ENCODE data around the gene ARID4A.
A peak's percentile ranks its signal among the peaks of the same experiment; 100 is the strongest.
"Not testable (repeated sequence)": the region's sequence is repeated elsewhere in the genome, so short reads cannot be mapped to it uniquely, and the experiment has no call there.

ARID4A gene

DNA sequence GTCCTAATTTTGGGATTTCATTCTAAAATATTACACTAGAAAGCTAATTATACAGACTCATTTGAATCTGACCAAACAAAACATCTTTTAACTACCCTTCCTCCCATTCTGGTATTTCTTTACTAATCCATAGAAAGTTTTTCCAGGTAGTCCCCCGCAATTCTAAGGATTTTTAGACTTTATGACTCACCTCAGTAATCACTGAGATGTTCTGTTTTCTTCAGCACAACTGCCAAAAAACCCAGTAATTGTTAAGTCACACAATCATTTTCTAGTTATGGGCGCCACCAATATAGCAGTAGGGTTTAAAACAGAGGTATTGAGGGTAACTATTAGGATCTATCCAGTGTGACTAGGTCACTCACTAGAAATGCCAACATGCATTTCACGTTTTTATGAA, 1.6 kb upstream of the ARID4A start:
- DNase-seq = no peak

DNA sequence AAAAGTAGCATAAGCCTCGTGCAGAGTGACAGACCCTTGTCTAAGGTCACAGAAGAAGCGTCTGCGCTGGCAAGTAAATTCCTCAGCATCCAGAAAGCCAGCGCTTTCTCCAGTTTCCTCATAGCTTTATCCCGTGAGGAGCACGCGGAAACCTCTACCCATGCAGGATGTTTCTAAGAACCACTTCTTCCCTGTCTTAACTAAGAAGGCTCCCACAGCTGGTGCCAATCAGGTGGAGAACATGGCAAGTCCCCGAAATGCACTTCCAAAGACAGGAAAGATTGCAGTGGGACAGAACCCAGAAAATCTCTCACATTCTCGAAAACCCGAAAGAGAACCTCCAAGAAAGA, 968 bp upstream of the ARID4A start:
- no peak for DNase-seq

DNA sequence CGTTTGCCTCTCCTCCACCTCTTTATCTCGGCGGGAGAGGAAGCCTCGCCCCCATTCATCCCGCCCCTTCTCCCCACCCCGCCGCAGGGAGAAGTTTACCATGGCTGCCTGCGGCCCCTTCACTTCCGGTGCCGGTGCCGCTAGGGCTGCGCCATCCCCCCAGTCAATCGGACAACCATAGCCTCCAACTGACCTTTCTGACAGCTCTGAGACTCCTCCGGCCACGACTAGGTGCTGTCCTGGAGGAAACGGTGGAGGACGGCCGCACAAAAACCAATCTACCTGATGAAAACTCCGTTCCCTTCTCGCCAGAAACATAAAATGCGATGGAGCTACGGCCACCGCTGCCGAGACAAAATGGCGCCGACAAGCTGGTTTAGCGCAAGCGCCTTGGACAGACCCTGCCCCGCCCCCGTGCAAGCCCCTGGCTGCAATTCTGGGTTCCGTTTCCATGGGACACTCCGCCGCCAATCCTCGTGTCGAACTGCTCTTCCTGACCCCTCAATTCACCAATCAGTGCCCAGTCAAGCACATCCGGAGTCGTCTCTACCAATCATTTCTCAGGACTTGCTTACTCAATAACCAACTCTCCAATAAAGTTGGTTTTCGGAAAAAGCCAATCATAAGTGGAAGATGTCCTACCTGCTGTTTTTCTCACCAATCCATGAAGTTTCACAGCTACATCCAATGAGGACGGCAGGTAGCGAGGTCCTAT, 436 bp upstream of the ARID4A start:
- peak; percentile 84 for DNase-seq

DNA sequence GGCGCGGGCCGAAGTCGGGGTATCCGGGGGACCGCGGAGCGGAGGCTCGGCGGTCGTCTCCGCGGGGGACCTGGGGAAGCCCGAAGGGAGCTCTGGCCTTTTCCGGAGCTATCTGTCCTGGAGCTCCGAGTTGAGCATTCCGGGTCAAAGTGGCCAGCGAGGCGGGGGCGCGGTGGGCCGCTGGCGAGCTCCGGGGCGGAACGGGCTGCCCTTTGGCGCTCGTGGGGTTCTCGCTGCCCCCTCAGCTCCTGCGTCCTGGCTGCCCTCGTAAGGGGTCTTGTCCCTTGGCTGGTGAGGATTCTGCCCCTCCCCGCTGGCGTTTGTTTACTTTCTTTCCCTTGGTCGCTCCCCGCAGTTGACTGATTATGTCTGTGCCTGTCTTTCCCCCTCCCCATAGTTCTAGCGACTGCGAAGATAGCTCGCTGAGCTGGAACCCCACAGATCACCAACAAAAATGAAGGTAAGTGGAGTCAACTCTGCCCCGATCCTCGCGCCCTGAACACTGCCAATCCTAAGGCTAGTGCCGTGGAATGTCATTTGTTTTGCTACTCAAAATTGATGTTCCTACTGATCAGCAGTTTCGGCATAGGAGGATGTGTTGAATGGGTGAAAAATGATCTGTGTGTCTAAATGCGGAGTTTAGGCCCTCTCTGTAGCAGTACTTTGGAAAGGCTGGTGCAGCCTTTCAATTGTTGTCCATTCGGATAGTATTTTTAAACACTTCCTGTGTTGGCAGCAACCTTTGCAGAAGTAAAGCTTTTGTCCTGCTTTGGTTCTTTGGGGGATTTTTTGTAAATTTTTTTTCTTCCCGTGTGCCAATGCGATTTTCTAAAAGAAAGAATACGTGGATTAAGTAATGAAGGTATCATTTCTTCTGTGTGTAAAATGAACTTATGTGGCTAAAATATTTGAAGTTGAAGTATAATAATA, 1.3 kb downstream of the ARID4A start:
- no peak for DNase-seq

DNA sequence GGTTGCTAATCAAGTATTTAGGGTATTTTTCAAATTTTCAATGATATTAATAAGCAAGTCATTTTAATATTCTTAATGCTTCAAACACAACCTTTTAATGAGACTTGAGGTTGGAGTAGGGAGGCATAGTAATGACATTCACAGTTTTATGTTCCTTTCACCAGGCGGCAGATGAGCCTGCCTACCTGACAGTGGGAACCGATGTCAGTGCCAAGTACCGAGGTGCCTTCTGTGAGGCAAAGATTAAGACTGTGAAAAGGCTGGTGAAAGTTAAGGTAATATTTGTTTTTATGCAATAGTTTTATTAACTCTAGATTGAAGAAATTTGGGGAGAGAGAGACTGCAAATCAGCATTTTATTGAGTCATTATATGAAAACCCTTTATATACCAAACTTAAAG, 3.1 kb downstream of the ARID4A start:
- no peak for DNase-seq

DNA sequence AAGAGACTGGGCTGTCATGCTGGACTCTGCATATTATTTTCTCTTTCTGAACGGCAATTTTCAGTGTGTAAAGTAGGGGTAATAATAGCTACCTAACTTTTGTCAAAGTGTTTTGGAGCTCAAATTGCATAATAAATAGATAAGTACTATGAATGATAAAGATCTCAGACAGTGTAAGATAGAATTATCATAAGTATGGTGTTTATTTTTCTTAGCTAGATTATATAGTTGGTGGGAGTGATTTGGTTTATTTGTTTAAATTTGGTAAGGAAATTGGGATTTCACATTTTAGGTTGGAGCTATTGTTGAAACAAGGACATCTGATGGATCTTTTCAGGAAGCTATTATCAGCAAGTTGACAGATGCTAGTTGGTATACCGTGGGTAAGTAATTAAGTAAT, 7.4 kb downstream of the ARID4A start:
- no peak for DNase-seq

DNA sequence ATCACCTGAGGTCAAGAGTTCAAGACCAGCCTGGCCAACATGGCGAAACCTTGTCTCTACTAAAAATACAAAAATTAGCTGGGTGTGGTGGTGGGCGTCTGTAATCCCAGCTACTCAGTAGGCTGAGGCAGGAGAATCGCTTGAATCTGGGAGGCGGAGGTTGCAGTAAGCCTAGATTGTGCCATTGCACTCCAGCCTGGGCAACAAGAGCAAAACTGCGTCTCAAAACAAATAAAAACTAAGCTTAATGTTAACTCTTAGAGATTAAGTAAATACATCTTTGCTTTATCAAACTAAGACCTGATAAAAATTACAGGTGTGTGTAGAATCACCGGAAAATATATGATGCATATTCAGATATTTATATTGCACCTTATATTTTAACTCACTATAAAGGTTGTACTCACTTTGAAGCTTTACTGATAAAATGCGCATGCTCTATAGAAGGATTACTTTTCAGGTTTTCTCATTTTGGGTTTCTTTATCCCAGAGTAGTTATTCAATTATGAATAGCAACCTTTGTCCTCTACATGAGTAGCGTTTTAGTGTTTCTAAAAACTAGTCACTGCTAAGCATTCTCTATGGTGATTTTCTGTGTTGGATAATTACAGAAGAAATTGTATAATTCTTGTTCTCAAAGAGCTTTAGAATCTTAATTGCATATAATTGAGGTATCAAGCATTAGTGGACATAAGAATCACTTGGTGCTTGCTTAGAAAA, 9.4 kb downstream of the ARID4A start:
- no peak for DNase-seq

DNA sequence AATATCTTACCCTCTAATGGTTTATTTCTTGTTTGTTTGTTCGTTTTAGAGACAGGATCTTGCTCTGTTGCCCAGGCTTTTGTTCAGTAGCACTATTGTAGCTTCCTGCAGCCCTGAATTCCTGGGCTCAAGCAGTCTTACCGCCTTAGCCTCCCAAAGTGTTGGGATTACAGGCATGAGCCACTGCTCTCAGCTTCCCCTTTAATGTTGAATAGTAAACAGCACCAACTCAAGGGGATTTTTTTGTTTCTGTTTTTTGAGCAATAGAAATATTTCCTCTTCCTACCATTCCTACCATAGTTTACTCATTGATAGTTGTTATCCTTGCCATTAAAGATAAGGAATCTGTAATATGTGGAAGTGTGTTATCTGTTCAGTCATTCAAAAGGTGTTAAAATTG, 10.7 kb downstream of the ARID4A start:
- DNase-seq = no peak

DNA sequence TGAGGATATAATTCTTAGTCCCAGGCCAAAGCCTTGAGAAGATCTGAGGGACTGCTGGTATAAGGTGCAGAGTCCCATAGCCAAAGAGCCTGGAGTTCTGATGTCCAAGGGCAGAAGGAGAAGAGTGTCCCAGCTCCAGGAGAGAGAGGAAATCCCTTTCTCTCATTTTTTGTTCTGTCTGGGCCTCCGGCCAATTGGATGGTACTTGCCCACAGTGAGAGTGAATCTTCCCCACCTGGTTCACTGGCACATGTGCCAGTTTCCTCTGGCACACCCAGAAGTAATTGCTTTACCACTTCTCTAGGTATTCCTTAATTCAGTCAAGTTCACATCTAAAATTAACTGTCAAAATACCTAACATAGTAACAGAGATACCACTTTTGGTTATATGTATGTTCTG, 15.3 kb downstream of the ARID4A start:
- DNase-seq = no peak

DNA sequence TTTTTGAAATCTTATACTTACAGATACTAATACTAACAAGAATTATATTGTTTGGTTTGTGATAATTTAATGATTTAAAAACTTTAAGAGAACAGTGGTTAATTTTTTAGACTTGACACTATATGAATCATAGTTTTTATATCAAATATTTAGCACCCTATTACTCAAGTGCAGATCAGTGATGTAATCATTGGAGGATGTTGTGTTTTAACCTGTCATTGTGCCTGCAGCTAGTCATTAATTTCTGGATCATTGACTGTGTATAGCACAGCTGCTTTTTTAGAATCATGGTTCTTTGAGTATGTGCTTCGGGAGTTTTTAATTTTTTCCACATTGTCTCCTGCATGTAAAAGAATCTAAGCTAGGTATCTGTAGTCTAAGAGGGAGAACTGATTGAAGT, 17.3 kb downstream of the ARID4A start:
- no peak for DNase-seq

DNA sequence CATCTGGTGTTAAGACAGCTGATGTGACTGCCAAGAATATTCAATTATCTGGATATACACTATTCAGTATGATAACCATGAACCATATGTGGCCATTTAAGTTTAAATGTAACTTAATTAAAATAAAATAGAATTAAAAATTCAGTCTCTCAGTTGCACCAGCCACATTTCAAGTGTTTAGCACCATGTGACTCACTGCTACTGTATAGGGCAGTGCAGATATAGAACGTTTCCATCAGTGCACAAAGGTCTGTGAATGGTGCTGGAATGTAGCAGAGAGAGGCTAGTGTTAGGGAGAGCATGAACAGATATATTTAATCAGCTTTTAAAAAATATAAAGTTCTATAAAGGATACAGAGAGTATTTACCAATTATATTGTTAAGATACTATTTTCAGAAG, 28.7 kb downstream of the ARID4A start:
- DNase-seq = no peak

DNA sequence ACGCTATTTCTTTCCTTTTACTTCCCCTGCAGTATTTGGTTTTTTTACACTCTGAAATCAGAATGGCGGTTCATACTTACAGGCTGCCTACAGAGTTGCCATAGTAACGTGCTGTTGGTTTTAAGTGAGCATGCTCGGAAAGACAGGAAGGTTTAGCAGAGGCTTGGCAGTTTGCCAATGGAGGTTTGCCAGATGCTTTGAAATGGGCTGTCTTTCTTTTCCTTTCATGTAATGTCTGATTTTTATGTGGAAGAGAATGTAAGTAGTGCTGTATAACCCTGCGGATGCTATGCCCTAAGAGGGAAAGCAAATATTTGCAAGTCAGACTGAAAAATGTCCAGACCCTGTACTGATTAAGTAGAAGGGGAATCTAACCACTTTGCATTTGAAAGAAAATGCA, 32.8 kb downstream of the ARID4A start:
- no peak for DNase-seq

DNA sequence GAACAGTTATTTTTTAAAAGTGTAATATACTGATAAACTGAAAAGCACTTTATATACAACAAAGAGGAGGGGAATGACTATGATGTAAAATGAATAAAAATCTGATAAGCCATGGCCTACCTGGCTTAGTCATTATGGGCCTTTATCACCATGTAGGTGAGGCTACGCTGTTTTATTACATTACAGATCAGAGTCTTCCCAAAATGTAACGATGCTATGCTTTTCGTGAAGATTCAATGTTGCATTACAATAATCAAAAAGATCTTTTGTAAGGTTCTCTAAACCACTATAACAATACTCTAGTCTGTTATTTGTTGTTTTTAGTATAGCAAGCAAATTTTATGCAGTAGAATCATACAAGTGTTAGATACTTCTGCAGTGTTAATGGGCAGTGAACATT, 34.2 kb downstream of the ARID4A start:
- DNase-seq = no peak

DNA sequence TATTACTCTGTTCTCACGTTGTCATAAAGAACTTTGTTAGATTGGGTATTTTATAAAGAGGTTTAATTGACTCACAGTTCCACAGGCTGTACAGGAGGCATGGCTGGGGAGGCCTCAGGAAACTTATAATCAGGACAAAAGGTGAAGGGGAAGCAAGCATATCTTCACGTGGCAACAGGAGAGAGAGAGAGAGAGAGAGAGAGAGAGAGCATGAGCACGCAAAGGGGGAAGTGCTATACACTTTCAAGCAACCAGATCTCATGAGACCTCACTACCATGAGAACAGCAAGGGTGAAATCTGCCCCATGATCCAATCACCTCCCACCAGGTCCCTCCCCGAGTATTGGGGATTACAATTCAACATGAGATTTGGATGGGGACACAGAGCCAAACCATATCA, 41.3 kb downstream of the ARID4A start:
- DNase-seq = not testable (repeated sequence)

DNA sequence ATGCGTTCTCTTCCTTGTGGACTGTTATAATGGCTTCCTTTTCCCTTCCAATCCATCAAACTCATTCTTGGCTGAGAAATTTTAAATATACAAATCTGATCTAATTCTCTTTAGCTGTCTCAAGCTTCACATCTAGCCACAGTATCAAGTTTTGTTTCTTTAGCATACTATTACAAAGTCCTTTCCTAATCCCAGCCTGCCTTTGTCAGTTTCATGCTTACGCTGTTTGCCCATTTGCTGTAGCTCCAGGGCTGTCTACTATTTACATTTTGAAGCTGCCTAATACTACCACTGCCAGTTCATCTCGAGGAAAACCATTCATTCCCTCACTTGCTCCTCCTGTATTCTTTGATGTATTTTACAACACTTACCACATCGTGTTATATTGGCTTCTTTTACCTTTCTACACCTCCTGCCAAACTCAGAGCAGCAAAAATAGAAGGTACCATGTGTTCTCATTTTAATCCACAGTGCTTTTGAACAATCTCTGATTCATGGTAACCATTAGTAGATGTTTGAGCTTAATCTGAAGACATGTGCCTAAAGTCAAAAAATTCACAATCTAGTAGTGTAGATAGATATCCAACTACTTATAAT, 42.9 kb downstream of the ARID4A start:
- DNase-seq = no peak

DNA sequence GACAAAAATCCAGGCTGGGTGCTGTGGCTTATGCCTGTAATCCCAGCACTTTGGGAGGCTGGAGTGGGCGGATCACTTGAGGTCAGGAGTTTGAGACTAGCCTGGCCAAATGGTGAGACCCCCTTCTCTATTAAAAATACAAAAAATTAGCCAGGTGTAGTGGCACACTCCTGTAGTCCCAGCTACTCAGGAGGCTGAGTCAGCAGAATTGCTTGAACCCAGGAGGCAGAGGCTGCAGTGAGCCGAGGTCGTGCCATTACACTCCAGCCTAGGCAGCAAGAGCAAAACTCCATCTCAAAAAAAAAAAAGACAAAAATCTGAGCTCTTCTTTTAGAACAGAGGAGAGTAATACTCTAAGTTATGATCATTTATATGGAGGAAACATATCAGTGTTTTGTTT, 45.2 kb downstream of the ARID4A start:
- not testable (repeated sequence) for DNase-seq

DNA sequence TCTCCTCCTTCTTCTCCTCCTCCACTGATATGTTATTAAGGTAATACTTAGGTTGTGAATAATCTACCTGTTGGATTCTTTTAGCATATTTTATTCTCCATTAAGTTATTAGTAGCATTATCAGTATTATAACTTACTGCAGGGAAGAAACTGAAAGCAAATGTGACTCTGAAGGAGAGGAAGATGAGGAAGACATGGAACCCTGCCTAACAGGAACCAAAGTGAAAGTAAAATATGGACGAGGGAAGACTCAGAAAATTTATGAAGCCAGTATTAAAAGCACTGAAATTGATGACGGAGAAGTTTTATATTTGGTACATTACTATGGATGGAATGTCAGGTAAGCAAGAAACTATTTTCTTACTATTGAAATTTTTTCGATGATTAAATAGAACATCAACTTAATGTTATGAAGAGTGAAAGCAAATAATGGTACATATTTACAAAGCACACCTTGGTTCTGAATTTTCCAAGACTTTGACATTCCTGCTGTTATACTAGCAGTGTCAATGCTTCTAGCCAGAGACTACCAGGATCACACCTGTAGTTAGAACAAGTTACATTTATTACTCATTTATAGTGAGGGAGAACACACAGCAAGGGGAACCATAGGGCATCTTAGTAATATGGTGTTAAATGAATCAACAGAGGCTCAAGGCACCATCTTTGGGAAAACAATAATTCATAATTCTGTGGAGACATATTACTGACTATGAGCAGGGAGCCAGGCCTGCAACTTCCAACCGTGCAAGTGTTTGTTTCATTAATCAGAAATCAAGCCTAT, 55.4 kb downstream of the ARID4A start:
- no peak for DNase-seq

DNA sequence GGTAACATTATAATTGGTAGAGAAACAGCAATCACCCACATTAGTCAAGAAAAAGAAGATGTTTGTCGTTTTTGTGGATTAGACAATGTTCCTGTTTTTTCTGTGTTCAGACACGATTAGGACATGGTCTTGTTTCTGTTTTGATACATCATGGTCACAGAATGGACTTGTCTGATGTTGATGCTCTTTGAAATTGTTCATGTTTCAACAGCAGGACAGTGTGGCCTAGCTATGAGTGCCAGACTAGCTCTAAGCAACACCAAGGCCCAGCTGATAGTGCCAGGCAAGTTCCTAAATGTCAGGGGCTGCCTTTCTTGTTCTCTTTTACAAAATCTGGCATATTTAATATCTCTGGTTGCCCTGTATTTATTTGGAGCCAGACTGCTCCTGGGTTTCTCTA, 56.5 kb downstream of the ARID4A start:
- DNase-seq = no peak

DNA sequence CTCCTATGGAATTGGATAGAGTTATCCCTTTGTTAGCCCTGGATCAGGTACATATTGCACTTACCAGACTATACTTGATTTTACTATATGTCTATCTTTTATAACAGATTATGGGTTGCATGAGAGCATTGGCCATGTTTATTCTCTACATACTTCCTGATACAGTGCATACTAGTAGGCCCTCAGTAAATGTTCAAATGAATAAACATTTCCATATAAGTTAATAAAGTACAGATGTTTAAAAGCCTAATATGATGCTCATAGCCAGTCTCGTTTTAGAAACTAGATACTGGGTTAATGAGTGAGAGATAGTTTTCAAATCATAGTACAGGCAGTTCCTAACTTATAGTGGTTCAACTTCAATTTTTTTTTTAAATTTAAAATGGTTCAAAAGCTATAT, 57.9 kb downstream of the ARID4A start:
- no peak for DNase-seq

DNA sequence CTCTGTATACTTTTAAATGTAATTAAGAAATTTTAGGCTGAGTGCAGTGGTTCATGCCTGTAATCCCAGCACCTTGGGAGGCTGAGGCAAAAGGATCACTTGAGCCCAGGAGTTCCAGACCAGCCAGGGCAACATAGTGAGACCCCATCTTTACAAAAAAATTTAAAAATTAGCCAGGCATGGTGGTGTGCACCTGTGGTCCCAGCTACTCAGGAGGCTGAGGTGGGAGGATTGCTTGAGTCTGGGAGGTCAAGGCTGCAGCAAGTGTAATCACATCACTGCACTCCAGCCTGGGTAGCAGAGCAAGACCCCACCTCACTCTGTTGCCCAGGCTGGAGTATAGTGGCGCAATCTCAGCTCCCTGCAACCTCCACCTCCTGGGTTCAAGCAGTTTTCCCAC, 63.9 kb downstream of the ARID4A start:
- not testable (repeated sequence) for DNase-seq

DNA sequence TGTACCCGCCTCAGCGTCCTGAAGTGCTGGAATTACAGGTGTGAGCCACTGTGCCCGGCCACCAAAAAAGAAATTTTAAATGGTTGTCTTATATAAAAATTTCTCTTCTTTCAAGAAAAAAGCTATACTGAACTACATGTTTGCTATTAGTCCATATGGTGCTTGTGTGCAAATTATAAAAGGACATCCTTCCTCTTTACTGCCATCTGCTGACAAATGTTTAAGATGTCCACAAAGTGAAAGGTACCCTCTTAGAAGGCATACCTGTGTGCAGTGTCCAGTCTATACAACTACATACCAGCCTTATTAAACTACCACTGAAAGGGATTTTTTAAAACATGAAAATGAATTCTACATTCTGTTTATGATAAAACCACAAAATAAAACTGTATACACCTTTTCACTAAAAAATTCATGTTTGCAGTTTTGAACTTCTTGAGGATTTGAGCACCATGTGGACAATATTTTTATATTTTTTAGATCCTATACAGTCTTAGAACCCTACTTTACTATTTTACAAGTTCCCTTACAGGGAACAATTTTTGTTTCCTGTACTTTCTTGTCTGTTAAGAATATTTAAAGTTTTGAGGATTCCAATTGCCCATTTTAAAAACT, 64.5 kb downstream of the ARID4A start:
- no peak for DNase-seq

DNA sequence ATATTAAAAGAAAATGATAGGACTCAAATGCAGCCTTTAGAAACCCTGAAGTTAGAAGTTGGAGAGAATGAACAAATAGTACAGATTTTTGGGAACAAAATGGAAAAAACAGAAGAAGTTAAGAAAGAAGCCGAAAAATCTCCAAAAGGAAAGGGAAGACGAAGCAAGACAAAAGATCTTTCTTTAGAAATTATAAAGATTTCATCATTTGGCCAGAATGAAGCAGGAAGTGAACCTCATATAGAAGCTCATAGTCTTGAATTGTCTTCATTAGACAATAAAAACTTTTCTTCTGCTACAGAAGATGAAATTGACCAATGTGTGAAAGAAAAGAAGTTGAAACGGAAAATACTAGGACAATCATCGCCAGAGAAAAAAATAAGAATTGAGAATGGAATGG, 66.0 kb downstream of the ARID4A start:
- no peak for DNase-seq
